CMK (cell line): ENCODE measurements around the gene RERE.
"Not testable (repeated sequence)": the region's sequence is repeated elsewhere in the genome, so short reads cannot be mapped to it uniquely, and the experiment has no call there.

Source experiments
- DNase-seq: peaks from one replicate; pipeline ENCODE4 v3.0.0-alpha.2; 2010; ENCODE audit warnings: low read depth

RERE gene

GRCh38 chr1:8639148-8639547 lies 178.3 kb downstream of the RERE start:
- no peak for DNase-seq

- no peak for DNase-seq
Measured at GRCh38 chr1:8633741-8634501, 183.5 kb downstream of the RERE start.

GRCh38 chr1:8632102-8632501 lies 185.3 kb downstream of the RERE start:
- DNase-seq: no peak

GRCh38 chr1:8631163-8631562 lies 186.3 kb downstream of the RERE start:
- DNase-seq: no peak

- DNase-seq: no peak
Measured at GRCh38 chr1:8629241-8630091, 188.0 kb downstream of the RERE start.

- no peak for DNase-seq
Measured at GRCh38 chr1:8628606-8629005, 188.8 kb downstream of the RERE start.

- no peak for DNase-seq
Measured at GRCh38 chr1:8627728-8628127, 189.7 kb downstream of the RERE start.

- peak; percentile 94 for DNase-seq
Measured at GRCh38 chr1:8625981-8626898, 191.2 kb downstream of the RERE start.

- no peak for DNase-seq
Measured at GRCh38 chr1:8625491-8625890, 191.9 kb downstream of the RERE start.

GRCh38 chr1:8623651-8624192 lies 193.7 kb downstream of the RERE start:
- DNase-seq: not testable (repeated sequence)

- DNase-seq: not testable (repeated sequence)
Measured at GRCh38 chr1:8621785-8622348, 195.6 kb downstream of the RERE start.

- not testable (repeated sequence) for DNase-seq
Measured at GRCh38 chr1:8621034-8621582, 196.3 kb downstream of the RERE start.

GRCh38 chr1:8619917-8620502 lies 197.4 kb downstream of the RERE start:
- not testable (repeated sequence) for DNase-seq

- not testable (repeated sequence) for DNase-seq
Measured at GRCh38 chr1:8619419-8619818, 198.0 kb downstream of the RERE start.

- DNase-seq: not testable (repeated sequence)
Measured at GRCh38 chr1:8616791-8617190, 200.6 kb downstream of the RERE start.

GRCh38 chr1:8611634-8612515 lies 205.6 kb downstream of the RERE start:
- DNase-seq: not testable (repeated sequence)

- DNase-seq: no peak
Measured at GRCh38 chr1:8607906-8608305, 209.5 kb downstream of the RERE start.

- no peak for DNase-seq
Measured at GRCh38 chr1:8604041-8604945, 213.1 kb downstream of the RERE start.

GRCh38 chr1:8603220-8603616 lies 214.2 kb downstream of the RERE start:
- no peak for DNase-seq
